Spinal cord (tissue), 10 donors: ENCODE measurements around the gene UST. TPM values are rescaled to one million over a fixed set of nuclear protein-coding genes. Genes with fewer than 3 reads are reported as not detected.
A peak's percentile ranks its signal among the peaks of the same experiment; 100 is the strongest.
"Not testable (repeated sequence)": the region's sequence is repeated elsewhere in the genome, so short reads cannot be mapped to it uniquely, and the experiment has no call there.

Experiments used
- DNase-seq, 6 donors: peaks; one replicate each; pipeline versions ENCODE4 v3.0.0 to v3.0.0-alpha.2; 2013 to 2015; ENCODE audit warnings: low spot score in 6 of 6, low read depth in 4 of 6
- H3K27ac ChIP-seq: one replicate; pipeline ENCODE4 v1.5.1; 2013; ENCODE audit warnings: low read depth, low read length, control low read depth
- H3K27me3 ChIP-seq: one replicate; pipeline ENCODE4 v1.6.1; 2013; ENCODE audit warnings: low read length; ENCODE audit not compliant: control insufficient read depth, insufficient read depth
- H3K36me3 ChIP-seq: one replicate; pipeline ENCODE4 v1.6.1; 2013; ENCODE audit warnings: low read length; ENCODE audit not compliant: control insufficient read depth, insufficient read depth
- H3K4me1 ChIP-seq: one replicate; pipeline ENCODE4 v1.6.1; 2013; ENCODE audit warnings: low read length; ENCODE audit not compliant: control insufficient read depth, insufficient read depth
- H3K4me3 ChIP-seq: one replicate; pipeline ENCODE4 v1.5.1; 2013; ENCODE audit warnings: low read depth, low read length, control low read depth
- H3K9me3 ChIP-seq: one replicate; pipeline ENCODE4 v1.6.1; 2013; ENCODE audit warnings: low read length; ENCODE audit not compliant: control insufficient read depth, insufficient read depth
- WGBS: methylation state at CpG from one replicate; pipeline ENCODE4 v1.1.5; 2013; ENCODE audit warnings: missing lambda C conversion rate; ENCODE audit not compliant: insufficient coverage; 5-methylcytosine and 5-hydroxymethylcytosine counted together
- polyA plus RNA-seq, 2 donors: library from polyadenylated mRNA; unstranded; fragments of 120-200 nt; gene quantifications; one replicate each; pipeline ENCODE4 v1.2.1, GENCODE V29; 2013; ENCODE audit not compliant: insufficient read length in 2 of 2
- total RNA-seq, 2 donors: library from RNA; depleted of rRNA in 1 of 2; stranded (reverse); fragments of 120-200 nt in 1 of 2; fragments of >200 nt in 1 of 2; gene quantifications; one replicate each; pipeline versions ENCODE4 v1.2.3 to v1.2.4, GENCODE V29; 2013 to 2014
- donor health status: healthy.

The UST gene
- total and polyA plus RNA-seq, 4 donors: 21.5 to 28.9 (median 23.5) TPM

GRCh38 chr6:148968771-148969602 lies 222.2 kb downstream of the UST start:
- 94% methylated on average over 3 of the region's 4 CpGs for WGBS
- peak in 1 of 6 donors; percentile 66 for DNase-seq
- H3K9me3 ChIP-seq: no peaks in the 10 kb centered on the region
- no peak overlapping the region for H3K4me3 ChIP-seq
- H3K27me3 ChIP-seq: peaks cover 2% of the 10 kb centered on the region
- peaks cover 3% of the 10 kb centered on the region for H3K36me3 ChIP-seq
- H3K4me1 ChIP-seq: peaks cover 42% of the 10 kb centered on the region
- H3K27ac ChIP-seq: peak overlapping the region; percentile 82

DNA sequence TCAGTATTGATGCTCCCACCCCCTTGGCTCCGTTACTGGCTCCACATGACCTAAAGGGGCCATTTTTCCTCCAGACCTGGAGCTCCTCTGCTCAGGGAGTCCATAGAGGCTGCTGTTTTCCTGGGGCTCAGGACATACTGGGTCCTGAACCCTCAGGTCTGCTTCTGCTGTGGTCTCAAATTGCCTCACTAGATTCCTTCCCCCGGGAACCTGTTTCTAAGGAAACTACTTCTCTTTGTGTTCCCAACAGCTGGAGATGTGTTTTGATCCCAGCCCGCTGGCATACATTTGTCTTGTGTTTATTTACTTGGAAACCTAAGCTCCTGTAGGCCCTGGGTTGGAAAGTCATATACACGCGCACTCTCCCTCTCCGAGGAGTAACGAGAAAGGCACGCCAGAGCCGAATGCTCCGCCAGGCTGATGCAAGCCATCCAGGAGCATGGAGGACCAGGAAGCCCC lies 222.8 kb downstream of the UST start:
- Histone ChIP-seq H3K9me3 (no peaks in the 10 kb centered on the region), H3K4me1 (peaks cover 42% of the 10 kb centered on the region), H3K36me3 (peaks cover under 1% of the 10 kb centered on the region), H3K4me3 (no peak overlapping the region), H3K27ac (peak overlapping the region; percentile 82), H3K27me3 (peaks cover 2% of the 10 kb centered on the region)
- WGBS: 41% methylated on average over 6 of the region's 10 CpGs
- DNase-seq: peak in 2 of 6 donors; percentile 67 to 87

- H3K27ac ChIP-seq: no peak overlapping the region
- no peak overlapping the region for H3K4me3 ChIP-seq
- 82% methylated on average over 3 of the region's 6 CpGs for WGBS
- H3K9me3 ChIP-seq: no peaks in the 10 kb centered on the region
- H3K36me3 ChIP-seq: no peaks in the 10 kb centered on the region
- DNase-seq: no peak
- H3K27me3 ChIP-seq: peaks cover 2% of the 10 kb centered on the region
- peaks cover 37% of the 10 kb centered on the region for H3K4me1 ChIP-seq
Measured at GRCh38 chr6:148971031-148971927, 224.4 kb downstream of the UST start.

- no peaks in the 10 kb centered on the region for H3K9me3 ChIP-seq
- H3K4me3 ChIP-seq: no peak overlapping the region
- peak in 2 of 6 donors; percentile 41 to 49 for DNase-seq
- WGBS: 35% methylated on average over 15 of the region's 15 CpGs
- no peak overlapping the region for H3K27ac ChIP-seq
- H3K36me3 ChIP-seq: no peaks in the 10 kb centered on the region
- H3K4me1 ChIP-seq: peaks cover 27% of the 10 kb centered on the region
- peaks cover 2% of the 10 kb centered on the region for H3K27me3 ChIP-seq
Measured at GRCh38 chr6:148972481-148972880, 225.7 kb downstream of the UST start.

GRCh38 chr6:148973538-148974208 lies 226.8 kb downstream of the UST start:
- DNase-seq: peak in 2 of 6 donors; percentile 73 to 82
- 0% methylated on average over 1 of the region's 5 CpGs for WGBS
- no peaks in the 10 kb centered on the region for H3K9me3 ChIP-seq
- H3K27me3 ChIP-seq: peaks cover 2% of the 10 kb centered on the region
- peaks cover 18% of the 10 kb centered on the region for H3K4me1 ChIP-seq
- no peaks in the 10 kb centered on the region for H3K36me3 ChIP-seq
- no peak overlapping the region for H3K4me3 ChIP-seq
- no peak overlapping the region for H3K27ac ChIP-seq

DNA sequence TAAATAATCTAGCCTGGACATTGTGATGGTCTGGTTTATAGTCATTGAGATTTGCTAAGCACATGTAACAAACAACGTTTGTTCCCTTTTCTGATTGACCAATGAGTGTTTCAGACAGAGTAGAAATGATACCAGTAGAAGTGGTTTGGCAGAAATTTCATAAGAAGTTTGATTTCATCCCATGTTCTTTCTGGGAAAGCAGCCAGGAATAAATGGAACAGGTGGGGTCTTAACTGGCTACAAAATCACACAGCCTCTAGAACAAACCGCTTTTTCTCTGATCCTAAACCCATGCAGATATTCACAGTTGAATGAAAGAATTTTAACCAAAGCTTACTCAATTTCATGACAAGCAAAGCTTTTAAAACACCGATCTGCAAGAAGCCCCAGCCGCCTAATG lies 227.5 kb downstream of the UST start:
- H3K27ac ChIP-seq: no peak overlapping the region
- H3K4me1 ChIP-seq: peaks cover 18% of the 10 kb centered on the region
- peaks cover 2% of the 10 kb centered on the region for H3K27me3 ChIP-seq
- H3K9me3 ChIP-seq: no peaks in the 10 kb centered on the region
- no peaks in the 10 kb centered on the region for H3K36me3 ChIP-seq
- H3K4me3 ChIP-seq: no peak overlapping the region
- no peak for DNase-seq
- 90% methylated on average over 3 of the region's 4 CpGs for WGBS

- H3K9me3 ChIP-seq, H3K4me3 ChIP-seq, H3K27me3 ChIP-seq, DNase-seq, H3K27ac ChIP-seq, H3K4me1 ChIP-seq, H3K36me3 ChIP-seq: not testable (repeated sequence)
- no CpG with 5 or more reads among the region's 3 CpGs for WGBS
Measured at GRCh38 chr6:148978298-148978697, 231.5 kb downstream of the UST start.

GRCh38 chr6:148979014-148979901 lies 232.4 kb downstream of the UST start:
- WGBS: no CpG with 5 or more reads among the region's 7 CpGs
- Histone ChIP-seq H3K27ac (no peak overlapping the region), H3K27me3 (no peaks in the 10 kb centered on the region)

More at GRCh38 chr6:148979014-148979901, 232.4 kb downstream of the UST start:
- no peaks in the 10 kb centered on the region for H3K4me1 ChIP-seq
- H3K4me3 ChIP-seq: no peak overlapping the region
- H3K36me3 ChIP-seq: no peaks in the 10 kb centered on the region
- DNase-seq: no peak
- no peaks in the 10 kb centered on the region for H3K9me3 ChIP-seq
